ENCODE results near the gene KDM2A. TPM values are rescaled to one million over a fixed set of nuclear protein-coding genes. Genes with fewer than 3 reads are reported as not detected.

KDM2A gene
- total RNA-seq, 1 donor from 2014 or later, result 70.4 TPM

DNA sequence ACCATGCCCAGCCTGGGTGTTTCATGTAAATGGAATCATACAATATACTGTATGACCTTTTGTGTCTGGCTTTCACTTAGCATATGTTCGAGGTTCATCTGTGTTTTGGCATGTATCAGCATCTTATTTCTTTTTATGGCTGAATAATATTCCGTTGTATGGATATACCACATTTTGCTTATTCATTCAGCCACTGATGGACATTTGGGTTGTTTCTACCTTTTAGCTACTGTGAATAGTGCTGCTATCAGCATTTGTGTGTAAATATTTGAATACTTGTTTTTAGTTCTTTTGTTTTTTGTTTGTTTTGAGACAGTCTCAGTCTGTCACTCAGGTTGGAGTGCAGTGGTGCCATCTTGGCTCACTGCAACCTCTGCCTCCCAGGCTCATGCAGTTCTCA lies 35.7 kb downstream of the KDM2A start:
- TF ChIP-seq, protein P1, sequence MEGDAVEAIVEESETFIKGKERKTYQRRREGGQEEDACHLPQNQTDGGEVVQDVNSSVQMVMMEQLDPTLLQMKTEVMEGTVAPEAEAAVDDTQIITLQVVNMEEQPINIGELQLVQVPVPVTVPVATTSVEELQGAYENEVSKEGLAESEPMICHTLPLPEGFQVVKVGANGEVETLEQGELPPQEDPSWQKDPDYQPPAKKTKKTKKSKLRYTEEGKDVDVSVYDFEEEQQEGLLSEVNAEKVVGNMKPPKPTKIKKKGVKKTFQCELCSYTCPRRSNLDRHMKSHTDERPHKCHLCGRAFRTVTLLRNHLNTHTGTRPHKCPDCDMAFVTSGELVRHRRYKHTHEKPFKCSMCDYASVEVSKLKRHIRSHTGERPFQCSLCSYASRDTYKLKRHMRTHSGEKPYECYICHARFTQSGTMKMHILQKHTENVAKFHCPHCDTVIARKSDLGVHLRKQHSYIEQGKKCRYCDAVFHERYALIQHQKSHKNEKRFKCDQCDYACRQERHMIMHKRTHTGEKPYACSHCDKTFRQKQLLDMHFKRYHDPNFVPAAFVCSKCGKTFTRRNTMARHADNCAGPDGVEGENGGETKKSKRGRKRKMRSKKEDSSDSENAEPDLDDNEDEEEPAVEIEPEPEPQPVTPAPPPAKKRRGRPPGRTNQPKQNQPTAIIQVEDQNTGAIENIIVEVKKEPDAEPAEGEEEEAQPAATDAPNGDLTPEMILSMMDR (IDR thresholded peaks at IDR 0.05; ENCODE audit: insufficient read depth, low read depth, low read length), result no peak
- TF ChIP-seq EZH2 (IDR thresholded peaks at IDR 0.05; ENCODE audit: insufficient read depth, low read length), result no peak
- Mint-ChIP-seq H3K4me3 (ENCODE audit: unreplicated experiment) (no peak overlapping the region), H3K4me1 (ENCODE audit: low read depth, unreplicated experiment) (peaks cover 6% of the 10 kb centered on the region), H3K27ac (ENCODE audit: unreplicated experiment) (no peak overlapping the region), H3K27me3 (ENCODE audit: low read depth, unreplicated experiment) (no peaks in the 10 kb centered on the region), H3K9me3 (ENCODE audit: unreplicated experiment) (no peaks in the 10 kb centered on the region), H3K36me3 (ENCODE audit: low read depth, unreplicated experiment) (peaks cover 6% of the 10 kb centered on the region)
- DNase-seq (ENCODE audit: low read depth) (no peak), FAIRE-seq (no peak)
- H3K79me2 ChIP-seq (ENCODE audit: insufficient read depth, low read length), result peaks cover 77% of the 10 kb centered on the region
- no peaks in the 10 kb centered on the region for H3K9me3 ChIP-seq (ENCODE audit: insufficient read depth, low read depth, low read length)
- H3K27ac ChIP-seq (ENCODE audit: low read depth, low read length), result no peak overlapping the region
- peaks cover 9% of the 10 kb centered on the region for H3K36me3 ChIP-seq (ENCODE audit: insufficient read depth, low read length)
- H2AFZ ChIP-seq (ENCODE audit: low read depth, low read length), result no peak overlapping the region
- no peaks in the 10 kb centered on the region for H3K4me1 ChIP-seq (ENCODE audit: insufficient read depth, low read length)
- H3K9ac ChIP-seq (ENCODE audit: low read length), result no peak overlapping the region
- no peak overlapping the region for H3K4me3 ChIP-seq (ENCODE audit: insufficient read depth, low read depth, low read length)
- peaks cover 51% of the 10 kb centered on the region for H4K20me1 ChIP-seq (ENCODE audit: insufficient read depth, low read length)
- no peaks in the 10 kb centered on the region for H3K27me3 ChIP-seq (ENCODE audit: insufficient read depth, low read length)
- no peak overlapping the region for H3K4me2 ChIP-seq (ENCODE audit: low read length)

DNA sequence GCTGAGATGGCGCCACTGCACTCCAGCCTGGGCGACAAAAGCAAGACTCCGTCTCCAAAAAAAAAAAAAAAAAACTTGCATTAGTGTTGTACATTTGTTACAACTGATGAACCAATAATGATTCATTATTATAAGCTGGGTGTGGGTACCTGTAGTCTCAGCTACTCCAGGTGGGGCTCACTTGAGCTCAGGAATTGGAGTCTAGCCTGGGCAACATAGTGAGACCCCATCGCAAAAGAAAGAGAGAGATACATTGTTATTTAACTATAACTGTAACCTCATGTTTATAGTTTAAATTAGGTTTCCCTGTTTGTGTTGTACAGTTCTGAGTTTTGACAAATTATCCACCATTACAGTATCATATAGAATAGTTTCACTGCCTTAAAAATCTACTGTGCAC lies 38.6 kb downstream of the KDM2A start:
- no peaks in the 10 kb centered on the region for H3K27me3 Mint-ChIP-seq (ENCODE audit: low read depth, unreplicated experiment)
- Histone ChIP-seq H3K9ac (ENCODE audit: low read length) (no peak overlapping the region), H3K36me3 (ENCODE audit: insufficient read depth, low read length) (no peaks in the 10 kb centered on the region), H2AFZ (ENCODE audit: low read depth, low read length) (no peak overlapping the region), H4K20me1 (ENCODE audit: insufficient read depth, low read length) (peaks cover 71% of the 10 kb centered on the region), H3K4me2 (ENCODE audit: low read length) (no peak overlapping the region), H3K4me1 (ENCODE audit: insufficient read depth, low read length) (peaks cover 3% of the 10 kb centered on the region), H3K9me3 (ENCODE audit: insufficient read depth, low read depth, low read length) (no peaks in the 10 kb centered on the region), H3K27me3 (ENCODE audit: insufficient read depth, low read length) (no peaks in the 10 kb centered on the region), H3K27ac (ENCODE audit: low read depth, low read length) (no peak overlapping the region), H3K79me2 (ENCODE audit: insufficient read depth, low read length) (peaks cover 82% of the 10 kb centered on the region), H3K4me3 (ENCODE audit: insufficient read depth, low read depth, low read length) (no peak overlapping the region)
- TF ChIP-seq, protein P1 (IDR thresholded peaks at IDR 0.05; ENCODE audit: insufficient read depth, low read depth, low read length), result no peak
- no peak for TF ChIP-seq EZH2 (IDR thresholded peaks at IDR 0.05; ENCODE audit: insufficient read depth, low read length)
- no peak for DNase-seq (ENCODE audit: low read depth)
- peaks cover 3% of the 10 kb centered on the region for H3K36me3 Mint-ChIP-seq (ENCODE audit: low read depth, unreplicated experiment)
- H3K4me1 Mint-ChIP-seq (ENCODE audit: low read depth, unreplicated experiment), result peaks cover 4% of the 10 kb centered on the region
- FAIRE-seq, result no peak
- no peak overlapping the region for H3K27ac Mint-ChIP-seq (ENCODE audit: unreplicated experiment)
- H3K9me3 Mint-ChIP-seq (ENCODE audit: unreplicated experiment), result no peaks in the 10 kb centered on the region
- no peak overlapping the region for H3K4me3 Mint-ChIP-seq (ENCODE audit: unreplicated experiment)

DNA sequence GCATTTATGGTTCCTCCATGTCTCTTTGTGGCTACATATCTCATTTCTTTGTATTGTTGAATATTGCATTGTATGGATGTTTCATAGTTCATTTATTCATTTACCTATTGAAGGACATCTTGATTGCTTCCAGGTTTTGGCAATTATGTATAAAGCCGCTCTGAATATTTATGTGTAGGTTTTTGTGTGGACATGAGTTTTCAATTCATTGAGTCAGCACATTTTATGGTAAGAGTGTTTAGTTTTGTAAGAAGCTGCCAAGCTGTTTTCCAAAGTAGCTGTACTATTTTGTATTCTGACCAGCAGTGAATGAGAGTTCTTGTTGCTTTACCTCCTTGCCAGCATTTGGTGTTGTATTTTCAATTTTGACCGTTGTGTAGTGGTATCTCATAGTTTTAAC lies 39.2 kb downstream of the KDM2A start:
- H2AFZ ChIP-seq (ENCODE audit: low read depth, low read length), result no peak overlapping the region
- FAIRE-seq, result no peak
- H3K27me3 ChIP-seq (ENCODE audit: insufficient read depth, low read length), result no peaks in the 10 kb centered on the region
- peaks cover 87% of the 10 kb centered on the region for H3K79me2 ChIP-seq (ENCODE audit: insufficient read depth, low read length)
- no peak overlapping the region for H3K4me3 ChIP-seq (ENCODE audit: insufficient read depth, low read depth, low read length)
- TF ChIP-seq, protein P1 (IDR thresholded peaks at IDR 0.05; ENCODE audit: insufficient read depth, low read depth, low read length), result no peak
- no peak for TF ChIP-seq EZH2 (IDR thresholded peaks at IDR 0.05; ENCODE audit: insufficient read depth, low read length)
- H3K9me3 ChIP-seq (ENCODE audit: insufficient read depth, low read depth, low read length), result no peaks in the 10 kb centered on the region
- no peak for DNase-seq (ENCODE audit: low read depth)
- H3K4me1 Mint-ChIP-seq (ENCODE audit: low read depth, unreplicated experiment), result peaks cover 3% of the 10 kb centered on the region
- no peak overlapping the region for H3K27ac Mint-ChIP-seq (ENCODE audit: unreplicated experiment)
- no peak overlapping the region for H3K9ac ChIP-seq (ENCODE audit: low read length)
- no peak overlapping the region for H3K4me3 Mint-ChIP-seq (ENCODE audit: unreplicated experiment)
- H4K20me1 ChIP-seq (ENCODE audit: insufficient read depth, low read length), result peaks cover 74% of the 10 kb centered on the region
- peaks cover 3% of the 10 kb centered on the region for H3K4me1 ChIP-seq (ENCODE audit: insufficient read depth, low read length)
- H3K27ac ChIP-seq (ENCODE audit: low read depth, low read length), result no peak overlapping the region
- H3K27me3 Mint-ChIP-seq (ENCODE audit: low read depth, unreplicated experiment), result no peaks in the 10 kb centered on the region
- no peaks in the 10 kb centered on the region for H3K9me3 Mint-ChIP-seq (ENCODE audit: unreplicated experiment)
- H3K36me3 Mint-ChIP-seq (ENCODE audit: low read depth, unreplicated experiment), result peaks cover 4% of the 10 kb centered on the region
- no peaks in the 10 kb centered on the region for H3K36me3 ChIP-seq (ENCODE audit: insufficient read depth, low read length)
- no peak overlapping the region for H3K4me2 ChIP-seq (ENCODE audit: low read length)

Measured in astrocyte (in vitro differentiated cells and primary cell).